Measurements from ENCODE around the gene RABEP2.
"Not testable (repeated sequence)": the region's sequence is repeated elsewhere in the genome, so short reads cannot be mapped to it uniquely, and the experiment has no call there.

RABEP2 gene

DNA sequence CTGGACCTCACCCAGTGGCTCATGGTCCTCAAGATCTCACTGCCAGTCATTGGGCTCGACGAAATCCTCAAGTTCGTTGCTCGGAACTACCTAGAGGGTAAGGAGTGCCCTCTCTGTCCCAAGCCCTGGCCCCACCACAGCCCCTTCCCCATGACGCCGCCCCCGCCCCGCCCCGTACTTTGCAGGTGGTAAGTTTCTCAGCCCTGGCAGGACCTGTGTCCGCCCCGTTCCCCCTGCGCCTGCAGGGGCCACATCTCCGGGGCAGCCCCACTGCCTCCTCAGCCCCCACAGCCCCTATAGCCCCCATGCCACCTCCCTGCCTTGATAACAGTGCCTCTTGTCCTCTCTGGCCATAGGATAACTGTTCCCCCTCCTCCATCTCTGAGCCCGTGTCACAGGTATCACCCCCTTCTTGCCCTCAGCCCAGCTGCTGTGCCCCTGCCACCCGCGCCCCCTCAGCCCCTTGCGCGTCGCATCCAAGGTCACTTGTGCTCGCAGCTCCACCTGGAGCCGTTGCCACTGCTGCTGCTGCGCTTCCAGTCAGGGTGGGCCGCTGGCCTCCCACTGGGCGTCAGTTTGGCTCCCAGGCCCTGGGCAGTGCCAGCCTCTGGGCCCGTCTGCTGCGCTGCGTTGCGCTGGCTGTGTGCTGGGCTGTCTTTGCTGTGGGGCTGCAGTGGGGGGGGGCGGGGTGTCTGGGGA lies 21.5 kb downstream of the RABEP2 start:
- DNase-seq (ENCODE audit: low read depth) = no peak

- DNase-seq (ENCODE audit: low read depth) = no peak
Observed at GRCh38 chr16:28902909-28903308, 22.1 kb downstream of the RABEP2 start.

DNA sequence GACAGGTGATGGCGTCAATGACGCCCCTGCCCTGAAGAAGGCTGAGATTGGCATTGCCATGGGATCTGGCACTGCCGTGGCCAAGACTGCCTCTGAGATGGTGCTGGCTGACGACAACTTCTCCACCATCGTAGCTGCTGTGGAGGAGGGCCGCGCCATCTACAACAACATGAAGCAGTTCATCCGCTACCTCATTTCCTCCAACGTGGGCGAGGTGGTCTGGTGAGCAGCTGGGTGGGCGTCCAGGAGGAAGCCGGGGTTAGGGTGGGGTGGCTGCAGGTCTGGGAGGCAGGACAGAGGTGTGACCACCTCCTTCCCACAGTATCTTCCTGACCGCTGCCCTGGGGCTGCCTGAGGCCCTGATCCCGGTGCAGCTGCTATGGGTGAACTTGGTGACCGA lies 23.2 kb downstream of the RABEP2 start:
- DNase-seq (ENCODE audit: low read depth) = no peak

DNA sequence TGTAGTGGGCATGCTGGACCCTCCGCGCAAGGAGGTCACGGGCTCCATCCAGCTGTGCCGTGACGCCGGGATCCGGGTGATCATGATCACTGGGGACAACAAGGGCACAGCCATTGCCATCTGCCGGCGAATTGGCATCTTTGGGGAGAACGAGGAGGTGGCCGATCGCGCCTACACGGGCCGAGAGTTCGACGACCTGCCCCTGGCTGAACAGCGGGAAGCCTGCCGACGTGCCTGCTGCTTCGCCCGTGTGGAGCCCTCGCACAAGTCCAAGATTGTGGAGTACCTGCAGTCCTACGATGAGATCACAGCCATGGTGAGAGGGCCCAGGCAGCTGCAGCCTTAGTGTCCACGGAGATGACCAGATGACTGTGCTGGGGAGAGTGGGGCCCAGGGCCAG lies 24.4 kb downstream of the RABEP2 start:
- no peak for DNase-seq (ENCODE audit: low read depth)

- no peak for DNase-seq (ENCODE audit: low read depth)
Observed at GRCh38 chr16:28899882-28900590, 25.0 kb downstream of the RABEP2 start.

GRCh38 chr16:28898942-28899341 lies 26.1 kb downstream of the RABEP2 start:
- DNase-seq (ENCODE audit: low read depth) = no peak

- no peak for DNase-seq (ENCODE audit: low read depth)
Observed at GRCh38 chr16:28898266-28898665, 26.8 kb downstream of the RABEP2 start.

DNA sequence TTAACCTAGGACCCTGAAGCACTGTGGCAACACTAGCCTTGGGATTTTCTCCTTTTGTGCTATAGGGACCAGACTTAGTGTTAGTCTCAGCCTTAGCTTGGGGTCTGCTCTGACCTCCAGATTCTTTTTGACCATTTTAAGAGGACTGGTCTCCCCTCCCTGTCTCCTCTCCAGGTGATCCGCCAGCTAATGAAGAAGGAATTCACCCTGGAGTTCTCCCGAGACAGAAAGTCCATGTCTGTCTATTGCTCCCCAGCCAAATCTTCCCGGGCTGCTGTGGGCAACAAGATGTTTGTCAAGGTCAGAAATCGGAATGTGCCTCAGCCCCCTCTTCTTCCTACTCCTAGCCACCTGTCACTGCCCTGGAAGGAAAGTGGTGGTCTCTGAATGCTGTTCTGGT lies 27.2 kb downstream of the RABEP2 start:
- DNase-seq (ENCODE audit: low read depth) = no peak

DNA sequence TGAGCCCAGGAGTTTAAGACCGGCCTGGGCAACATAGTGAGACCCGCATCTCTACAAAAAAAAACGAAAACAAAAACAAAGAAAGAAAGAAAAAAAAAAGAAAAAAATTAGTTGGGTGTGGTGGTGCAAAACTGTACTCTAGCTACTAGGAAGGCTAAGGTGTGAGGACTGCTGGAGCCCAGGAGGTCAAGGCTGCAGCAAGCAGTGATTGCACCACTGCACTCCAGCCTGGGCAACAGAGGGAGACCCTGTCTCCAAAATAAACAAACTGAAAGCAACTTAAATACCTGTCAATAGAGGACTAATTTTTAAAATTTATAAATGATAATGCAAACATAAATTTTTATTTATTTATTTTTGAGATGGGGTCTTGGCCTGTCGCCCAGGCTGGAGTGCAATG lies 29.4 kb downstream of the RABEP2 start:
- no peak for DNase-seq (ENCODE audit: low read depth)

DNA sequence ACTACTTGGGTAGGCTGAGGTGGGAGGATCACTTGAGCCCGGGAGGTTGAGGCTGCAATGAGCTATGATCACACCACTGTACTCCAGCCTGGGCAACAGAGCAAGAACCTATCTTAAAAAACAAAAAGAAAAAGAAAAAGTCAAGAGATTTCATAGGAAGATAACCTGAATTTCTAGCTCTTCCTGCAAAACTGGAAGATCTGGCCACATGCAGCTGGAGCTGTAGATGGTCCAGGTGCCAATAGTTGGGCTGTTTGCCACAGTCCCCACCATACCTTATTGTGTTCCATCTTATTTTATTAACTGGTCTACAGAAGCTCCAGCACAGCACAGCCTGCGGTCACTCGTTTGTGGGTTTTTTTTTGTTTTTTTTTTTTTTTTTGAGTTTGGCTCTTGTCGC lies 31.7 kb downstream of the RABEP2 start:
- no peak for DNase-seq (ENCODE audit: low read depth)

GRCh38 chr16:28891964-28892890 lies 32.8 kb downstream of the RABEP2 start:
- no peak for DNase-seq (ENCODE audit: low read depth)

DNA sequence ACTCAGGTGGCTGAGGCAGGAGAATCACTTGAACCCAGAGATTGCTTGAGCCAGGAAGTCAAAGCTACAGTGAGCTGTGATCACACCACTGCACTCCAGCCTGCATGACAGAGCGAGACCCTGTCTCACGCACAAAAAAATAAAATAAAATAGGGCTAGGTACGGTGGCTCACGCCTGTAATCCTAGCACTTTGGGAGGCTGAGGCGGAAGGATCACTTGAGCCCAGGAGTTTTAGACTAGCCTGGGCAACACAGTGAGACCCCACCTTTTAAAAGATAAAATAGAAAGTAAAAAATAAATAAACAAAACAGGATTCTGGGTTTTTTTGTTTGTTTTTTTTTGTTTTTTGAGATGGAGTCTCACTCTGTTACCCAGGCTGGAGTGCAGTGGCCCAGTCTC lies 34.7 kb downstream of the RABEP2 start:
- not testable (repeated sequence) for DNase-seq (ENCODE audit: low read depth)

DNA sequence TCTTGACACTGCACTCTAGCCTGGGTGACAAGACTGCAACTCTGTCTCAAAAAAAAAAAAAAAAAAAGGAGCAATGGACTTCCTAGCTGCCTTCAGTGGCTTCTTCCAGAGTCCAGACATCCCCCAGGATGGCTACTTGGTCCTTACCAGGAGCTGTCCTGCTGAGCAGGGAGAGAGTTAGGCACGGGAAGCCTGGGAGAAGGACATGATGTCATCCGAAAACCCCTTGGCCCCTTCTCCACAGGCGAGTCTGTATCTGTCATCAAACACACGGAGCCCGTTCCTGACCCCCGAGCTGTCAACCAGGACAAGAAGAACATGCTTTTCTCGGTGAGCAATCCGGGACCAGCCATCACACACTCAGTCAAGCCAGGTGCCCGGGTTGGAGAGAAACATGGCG lies 38.1 kb downstream of the RABEP2 start:
- no peak for DNase-seq (ENCODE audit: low read depth)

GRCh38 chr16:28884045-28884444 lies 41.0 kb downstream of the RABEP2 start:
- no peak for DNase-seq (ENCODE audit: low read depth)

DNA sequence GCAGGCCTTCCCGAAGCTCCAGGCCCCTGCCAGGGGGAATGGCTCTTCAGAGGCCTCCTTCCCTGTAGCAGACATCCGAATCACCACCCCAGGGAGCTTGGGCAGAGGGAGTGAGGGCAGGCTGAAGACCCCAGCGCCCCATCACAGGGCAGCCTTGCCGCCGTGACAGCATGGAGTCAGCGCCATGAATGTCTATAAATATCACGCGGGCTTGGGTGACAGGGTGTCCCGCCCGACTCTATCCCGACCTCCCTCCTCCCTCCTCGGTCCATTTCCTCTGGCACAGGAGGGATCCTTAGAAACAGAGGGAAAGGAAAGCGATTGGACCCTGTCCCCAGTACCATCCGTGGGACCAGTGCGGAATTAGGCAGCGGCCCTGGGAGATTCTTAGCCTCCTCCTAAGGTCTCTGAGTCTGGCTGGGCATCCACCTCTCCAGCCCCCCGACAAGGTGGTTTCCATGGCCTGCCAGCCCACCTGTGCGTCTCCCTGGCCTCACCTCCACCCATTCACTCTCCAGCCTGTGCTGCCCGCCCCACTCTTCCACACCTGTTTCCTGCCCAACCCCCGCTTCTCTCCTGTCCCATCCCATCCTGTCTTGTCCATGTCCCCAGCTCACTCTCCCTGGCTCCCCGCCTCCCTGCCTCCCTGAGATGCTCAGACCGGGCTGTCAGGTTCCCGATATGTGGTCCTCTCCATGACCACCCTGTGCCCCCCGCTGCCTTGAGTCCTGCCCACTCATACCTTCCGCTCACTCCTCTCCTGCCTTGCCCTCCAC lies 41.6 kb downstream of the RABEP2 start:
- DNase-seq (ENCODE audit: low read depth) = no peak

GRCh38 chr16:28882551-28883160 lies 42.4 kb downstream of the RABEP2 start:
- DNase-seq (ENCODE audit: low read depth) = no peak

- not testable (repeated sequence) for DNase-seq (ENCODE audit: low read depth)
Observed at GRCh38 chr16:28881565-28881964, 43.5 kb downstream of the RABEP2 start.

GRCh38 chr16:28880955-28881354 lies 44.1 kb downstream of the RABEP2 start:
- no peak for DNase-seq (ENCODE audit: low read depth)

GRCh38 chr16:28880589-28880915 lies 44.5 kb downstream of the RABEP2 start:
- no peak for DNase-seq (ENCODE audit: low read depth)

DNA sequence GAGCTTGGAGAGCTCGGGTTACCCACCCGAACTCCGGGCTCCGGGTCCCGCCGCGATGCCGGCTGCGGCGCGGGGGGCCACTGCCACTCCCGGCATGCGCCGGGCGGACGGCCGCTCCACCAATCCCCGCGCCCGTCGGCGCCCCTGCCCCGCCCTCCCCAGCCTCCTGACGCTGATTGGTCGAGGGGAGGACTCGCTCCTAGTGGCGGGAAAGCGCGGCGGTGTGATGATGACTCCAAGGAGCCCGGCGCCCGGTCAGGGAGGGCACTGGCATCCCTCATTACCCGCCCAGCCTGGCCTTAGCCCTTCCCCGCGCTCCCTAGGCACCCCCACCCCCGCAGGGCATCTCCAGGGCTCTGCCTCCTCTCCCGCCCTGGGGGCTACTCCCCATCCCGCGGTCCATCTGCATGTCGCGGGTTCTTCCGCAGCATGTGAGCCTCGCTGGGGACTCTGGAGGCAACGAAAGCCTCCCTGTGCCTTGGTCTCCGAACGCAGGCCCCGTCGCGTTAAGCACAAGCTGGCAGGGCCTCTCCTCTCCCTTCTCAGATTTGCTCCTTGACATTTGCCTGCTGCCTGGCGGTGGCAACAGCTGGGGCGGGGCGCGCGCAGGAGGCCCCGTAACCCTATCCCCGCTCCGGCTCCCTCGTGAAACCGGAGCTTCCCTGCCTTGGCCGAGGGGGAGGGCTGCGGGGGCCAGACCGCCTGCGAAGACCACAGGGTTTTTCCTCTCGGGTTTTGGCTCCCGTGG lies 45.0 kb downstream of the RABEP2 start:
- peak; percentile 89 for DNase-seq (ENCODE audit: low read depth)

GRCh38 chr16:28879261-28879840 lies 45.7 kb downstream of the RABEP2 start:
- DNase-seq (ENCODE audit: low read depth) = no peak
